ENCODE data around the gene AMOTL2.

AMOTL2 gene

GRCh38 chr3:134360046-134360445 is 14.2 kb downstream of the AMOTL2 start:
- in situ Hi-C loops (cut with HindIII; ENCODE audit: low sequenced_read_pairs) = no loop called here

GRCh38 chr3:134359121-134360010 is 14.9 kb downstream of the AMOTL2 start:
- H3K4me3 ChIP-seq (ENCODE audit: low read depth, low read length) = no peak overlapping the region
- no peak for TF ChIP-seq CTCF (IDR thresholded peaks at IDR 0.05; ENCODE audit: low read depth, low read length)
- DNase-seq (ENCODE audit: low read depth, low spot score) = no peak
- in situ Hi-C loops (cut with HindIII; ENCODE audit: low sequenced_read_pairs) = no loop called here

More at GRCh38 chr3:134360046-134360445, 14.2 kb downstream of the AMOTL2 start:
- DNase-seq (ENCODE audit: low read depth, low spot score) = no peak
- no peak overlapping the region for H3K4me3 ChIP-seq (ENCODE audit: low read depth, low read length)
- TF ChIP-seq CTCF (IDR thresholded peaks at IDR 0.05; ENCODE audit: low read depth, low read length) = no peak

- no peak overlapping the region for H3K4me3 ChIP-seq (ENCODE audit: low read depth, low read length)
- in situ Hi-C loops (cut with HindIII; ENCODE audit: low sequenced_read_pairs) = no loop called here
- peak; percentile 97 for DNase-seq (ENCODE audit: low read depth, low spot score)
- peak; percentile 48 for TF ChIP-seq CTCF (IDR thresholded peaks at IDR 0.05; ENCODE audit: low read depth, low read length)
These were observed 16.1 kb downstream of the AMOTL2 start for GRCh38 chr3:134357914-134358811.

- no peak overlapping the region for H3K4me3 ChIP-seq (ENCODE audit: low read depth, low read length)
- in situ Hi-C loops (cut with HindIII; ENCODE audit: low sequenced_read_pairs) = no loop called here
- DNase-seq (ENCODE audit: low read depth, low spot score) = no peak
- TF ChIP-seq CTCF (IDR thresholded peaks at IDR 0.05; ENCODE audit: low read depth, low read length) = no peak
These were observed 16.9 kb downstream of the AMOTL2 start for GRCh38 chr3:134357261-134357913.

- in situ Hi-C loops (cut with HindIII; ENCODE audit: low sequenced_read_pairs) = no loop called here
- H3K4me3 ChIP-seq (ENCODE audit: low read depth, low read length) = no peak overlapping the region
- no peak for TF ChIP-seq CTCF (IDR thresholded peaks at IDR 0.05; ENCODE audit: low read depth, low read length)
- no peak for DNase-seq (ENCODE audit: low read depth, low spot score)
These were observed 17.7 kb downstream of the AMOTL2 start for GRCh38 chr3:134356411-134357040.

GRCh38 chr3:134355416-134355815 is 18.8 kb downstream of the AMOTL2 start:
- DNase-seq (ENCODE audit: low read depth, low spot score) = no peak
- no peak for TF ChIP-seq CTCF (IDR thresholded peaks at IDR 0.05; ENCODE audit: low read depth, low read length)
- in situ Hi-C loops (cut with HindIII; ENCODE audit: low sequenced_read_pairs) = no loop called here
- H3K4me3 ChIP-seq (ENCODE audit: low read depth, low read length) = no peak overlapping the region

Measured in astrocyte of the spinal cord (primary cell).